Endodermal cell (in vitro differentiated cells): ENCODE measurements around the gene TES. TPM values are rescaled to one million over a fixed set of nuclear protein-coding genes. Genes with fewer than 3 reads are reported as not detected.

Experiments used
- DNase-seq: peaks from one replicate; pipeline ENCODE4 v3.0.0-alpha.2; 2017
- H3K27ac ChIP-seq: 2 replicates; pipeline ENCODE4 v1.5.1; 2013; ENCODE audit warnings: mild to moderate bottlenecking, low read depth, low read length, moderate library complexity
- H3K27me3 ChIP-seq: 2 replicates; pipeline ENCODE4 v1.6.1; 2013; ENCODE audit warnings: mild to moderate bottlenecking, low read length, moderate library complexity; ENCODE audit not compliant: insufficient read depth, control insufficient read depth, poor library complexity, severe bottlenecking
- H3K36me3 ChIP-seq: 2 replicates; pipeline ENCODE4 v1.7.0; 2013; ENCODE audit warnings: mild to moderate bottlenecking, low read length, moderate library complexity; ENCODE audit not compliant: control insufficient read depth, insufficient read depth
- H3K4me1 ChIP-seq: one replicate; pipeline ENCODE4 v1.7.0; 2013; ENCODE audit warnings: low read length; ENCODE audit not compliant: control insufficient read depth, insufficient read depth
- H3K4me3 ChIP-seq: 2 replicates; pipeline ENCODE4 v1.5.1; 2013; ENCODE audit warnings: mild to moderate bottlenecking, low read length, moderate library complexity
- H3K9ac ChIP-seq: 2 replicates; pipeline ENCODE4 v1.6.1; 2013; ENCODE audit warnings: mild to moderate bottlenecking, low read length, moderate library complexity; ENCODE audit not compliant: poor library complexity, severe bottlenecking; ENCODE audit errors: extremely low read depth
- H3K9me3 ChIP-seq: 2 replicates; pipeline ENCODE4 v1.6.1; 2013; ENCODE audit warnings: mild to moderate bottlenecking, low read length, moderate library complexity; ENCODE audit not compliant: control insufficient read depth
- H3K27ac Mint-ChIP-seq: 2 replicates; pipeline ENCODE4 v1.8.0; 2020; ENCODE audit warnings: mixed read lengths
- H3K27me3 Mint-ChIP-seq: 2 replicates; pipeline ENCODE4 v1.8.0; 2021; ENCODE audit warnings: mild to moderate bottlenecking, mixed read lengths; ENCODE audit not compliant: insufficient read depth
- H3K36me3 Mint-ChIP-seq: 2 replicates; pipeline ENCODE4 v1.8.0; 2020; ENCODE audit warnings: low read depth, mixed read lengths
- H3K4me1 Mint-ChIP-seq: 2 replicates; pipeline ENCODE4 v1.8.0; 2020; ENCODE audit warnings: mixed read lengths
- H3K4me3 Mint-ChIP-seq: 2 replicates; pipeline ENCODE4 v1.8.0; 2020; ENCODE audit warnings: mild to moderate bottlenecking, moderate library complexity, mixed read lengths
- H3K9me3 Mint-ChIP-seq: 2 replicates; pipeline ENCODE4 v1.8.0; 2020; ENCODE audit warnings: mild to moderate bottlenecking, mixed read lengths
- WGBS, 2 experiments: methylation state at CpG; one replicate each; pipeline versions ENCODE4 v1.1.5 to v1.1.7; 2013; ENCODE audit warnings: missing lambda C conversion rate in 2 of 2, mixed read lengths in 1 of 2; ENCODE audit not compliant: insufficient coverage in 1 of 2, insufficient read length in 1 of 2; 5-methylcytosine and 5-hydroxymethylcytosine counted together
- total RNA-seq, 2 donors: library from RNA; stranded (reverse); fragmentation: NEBNext Ultra II Directional in 1 of 2; extraction: Animal tissue kit (Norgen Biotek cat#: 25700) in 1 of 2; gene quantifications; 2 replicates in 1 of 2; 3 replicates in 1 of 2; pipeline ENCODE4 v1.2.1, GENCODE V29; 2021
- TF ChIP-seq, protein P1 (sequence below): fragments of 200-600 bp; sonication (generic); conservative IDR thresholded peaks from 2 replicates; pipeline ENCODE4 v1.5.0; 2021; ENCODE audit warnings: antibody characterized with exemption, mild to moderate bottlenecking

TES gene
- total RNA-seq, 2 donors from 2014 or later, result 23.1 to 31.0 TPM

DNA sequence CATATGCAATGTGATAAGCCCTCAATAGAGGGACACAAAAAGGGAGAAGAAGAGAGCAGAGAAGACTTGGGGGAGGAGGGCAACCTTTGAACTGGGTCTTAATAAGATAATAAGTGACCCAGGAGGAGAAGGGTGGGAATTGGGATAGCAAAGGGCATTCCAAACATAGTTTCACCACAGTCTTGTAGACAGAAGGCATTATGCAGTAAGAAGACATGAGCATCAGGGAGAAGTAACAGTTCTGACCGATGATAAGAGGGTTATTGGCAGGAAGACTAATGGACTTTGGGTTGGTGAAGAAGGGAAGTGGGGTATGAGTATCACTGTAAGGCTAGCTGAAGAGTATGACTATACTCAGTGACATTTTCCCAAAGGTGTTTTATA lies 63.6 kb downstream of the TES start:
- no peaks in the 10 kb centered on the region for H3K27me3 Mint-ChIP-seq
- H3K4me3 ChIP-seq, result peak overlapping the region; percentile 55
- no peak for DNase-seq
- no peaks in the 10 kb centered on the region for H3K36me3 Mint-ChIP-seq
- no peaks in the 10 kb centered on the region for H3K4me1 ChIP-seq
- H3K4me1 Mint-ChIP-seq, result peaks cover 23% of the 10 kb centered on the region
- H3K9ac ChIP-seq, result no peak overlapping the region
- no peaks in the 10 kb centered on the region for H3K27me3 ChIP-seq
- no peak overlapping the region for H3K4me3 Mint-ChIP-seq
- H3K9me3 Mint-ChIP-seq, result no peaks in the 10 kb centered on the region
- no peaks in the 10 kb centered on the region for H3K9me3 ChIP-seq
- H3K36me3 ChIP-seq, result no peaks in the 10 kb centered on the region
- TF ChIP-seq, protein P1, sequence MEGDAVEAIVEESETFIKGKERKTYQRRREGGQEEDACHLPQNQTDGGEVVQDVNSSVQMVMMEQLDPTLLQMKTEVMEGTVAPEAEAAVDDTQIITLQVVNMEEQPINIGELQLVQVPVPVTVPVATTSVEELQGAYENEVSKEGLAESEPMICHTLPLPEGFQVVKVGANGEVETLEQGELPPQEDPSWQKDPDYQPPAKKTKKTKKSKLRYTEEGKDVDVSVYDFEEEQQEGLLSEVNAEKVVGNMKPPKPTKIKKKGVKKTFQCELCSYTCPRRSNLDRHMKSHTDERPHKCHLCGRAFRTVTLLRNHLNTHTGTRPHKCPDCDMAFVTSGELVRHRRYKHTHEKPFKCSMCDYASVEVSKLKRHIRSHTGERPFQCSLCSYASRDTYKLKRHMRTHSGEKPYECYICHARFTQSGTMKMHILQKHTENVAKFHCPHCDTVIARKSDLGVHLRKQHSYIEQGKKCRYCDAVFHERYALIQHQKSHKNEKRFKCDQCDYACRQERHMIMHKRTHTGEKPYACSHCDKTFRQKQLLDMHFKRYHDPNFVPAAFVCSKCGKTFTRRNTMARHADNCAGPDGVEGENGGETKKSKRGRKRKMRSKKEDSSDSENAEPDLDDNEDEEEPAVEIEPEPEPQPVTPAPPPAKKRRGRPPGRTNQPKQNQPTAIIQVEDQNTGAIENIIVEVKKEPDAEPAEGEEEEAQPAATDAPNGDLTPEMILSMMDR, result peak; percentile 15
- no peak overlapping the region for H3K27ac ChIP-seq
- whole genome bisulfite sequencing, 2 experiments, result 79 to 86% methylated on average over 1 of the region's 1 CpG
- peak overlapping the region; percentile 71 for H3K27ac Mint-ChIP-seq

DNA sequence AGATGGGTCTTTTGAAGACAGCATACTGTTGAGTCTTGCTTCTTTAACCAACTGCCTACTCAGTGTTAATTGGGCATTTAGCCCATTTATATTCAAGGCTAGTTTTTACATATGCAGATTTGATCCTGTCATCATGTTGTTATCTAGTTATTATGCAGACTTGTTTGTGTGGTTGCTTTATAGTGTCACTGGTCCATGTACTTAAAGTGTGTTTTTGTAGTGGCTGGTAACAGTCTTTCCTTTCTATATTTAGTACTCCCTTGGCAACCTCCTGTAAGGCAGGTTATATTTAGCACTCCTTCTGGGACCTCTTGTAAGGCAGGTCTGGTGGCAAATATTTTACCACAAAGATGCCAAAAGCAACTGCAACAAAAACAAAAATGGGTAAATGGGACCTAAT lies 66.7 kb downstream of the TES start:
- Histone ChIP-seq H3K27ac (no peak overlapping the region), H3K27me3 (no peaks in the 10 kb centered on the region), H3K4me1 (no peaks in the 10 kb centered on the region), H3K4me3 (no peak overlapping the region), H3K36me3 (no peaks in the 10 kb centered on the region), H3K9me3 (no peaks in the 10 kb centered on the region), H3K9ac (no peak overlapping the region)
- H3K36me3 Mint-ChIP-seq, result no peaks in the 10 kb centered on the region
- H3K4me3 Mint-ChIP-seq, result no peak overlapping the region
- H3K27me3 Mint-ChIP-seq, result no peaks in the 10 kb centered on the region
- H3K4me1 Mint-ChIP-seq, result peaks cover 19% of the 10 kb centered on the region
- TF ChIP-seq, protein P1, result no peak
- no peak overlapping the region for H3K27ac Mint-ChIP-seq
- no peaks in the 10 kb centered on the region for H3K9me3 Mint-ChIP-seq
- DNase-seq, result no peak

DNA sequence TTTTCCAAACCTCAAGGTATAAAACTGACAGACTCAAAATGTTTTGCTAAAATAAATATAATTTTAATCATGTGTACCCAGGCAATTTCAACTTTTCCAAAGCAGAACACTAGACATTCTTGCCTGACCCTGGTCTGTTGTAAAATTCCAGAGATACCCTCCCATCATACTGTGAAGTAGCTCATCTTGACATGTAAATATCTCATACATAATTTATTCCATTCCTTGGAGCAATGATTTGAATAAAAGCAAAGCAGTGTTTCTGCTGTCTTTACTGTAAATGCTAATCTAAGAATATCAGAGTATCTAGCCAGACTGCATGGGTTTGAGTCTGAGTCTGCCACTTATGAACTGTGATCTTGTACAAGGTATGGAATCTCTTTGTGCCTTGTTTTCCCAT lies 68.9 kb downstream of the TES start:
- no peaks in the 10 kb centered on the region for H3K36me3 Mint-ChIP-seq
- DNase-seq, result no peak

More for the DNA sequence above, 68.9 kb downstream of the TES start:
- Histone ChIP-seq H3K9me3 (no peaks in the 10 kb centered on the region), H3K36me3 (no peaks in the 10 kb centered on the region), H3K27ac (no peak overlapping the region), H3K9ac (no peak overlapping the region), H3K4me1 (no peaks in the 10 kb centered on the region), H3K27me3 (no peaks in the 10 kb centered on the region), H3K4me3 (no peak overlapping the region)
- Mint-ChIP-seq H3K27ac (no peak overlapping the region), H3K4me3 (no peak overlapping the region), H3K4me1 (peaks cover 6% of the 10 kb centered on the region), H3K9me3 (no peaks in the 10 kb centered on the region), H3K27me3 (no peaks in the 10 kb centered on the region)
- TF ChIP-seq, protein P1, result no peak
